K562 (cell line): Measurements from ENCODE around the gene NT5DC2. TPM values are rescaled to one million over a fixed set of nuclear protein-coding genes. Genes with fewer than 3 reads are reported as not detected.

Source experiments
- ATAC-seq: fragments of 200-7000 bp; cut with Tn5 transposase; 3 replicates; pipeline ENCODE4 v1.9.1; 2020; ENCODE audit warnings: moderate library complexity
- BruUV-seq: library from RNA; stranded (reverse); fragments of 400-500 nt; replicated peaks from 2 replicates; lab custom pipeline; 2021; lab: Mats Ljungman, UMichigan
- CTCF ChIA-PET: fragments of 300-600 bp; formaldehyde crosslinking; extraction: SDS; loops from one replicate; lab custom pipeline; 2021; ENCODE audit warnings: low intra/inter-chr PET ratio; lab: Yijun Ruan, JAX
- POLR2A ChIA-PET: fragments of 300-600, 350-650 bp; sonication (Branson Sonifier 250); formaldehyde crosslinking; extraction: SDS; loops from one replicate; lab custom pipeline; 2021; ENCODE audit warnings: antibody characterized with exemption, inconsistent platforms; lab: Yijun Ruan, JAX
- DNase-seq, 4 experiments: peaks; one replicate each; pipeline versions ENCODE4 v3.0.0 to v3.0.0-alpha.2; 2011 to 2018; ENCODE audit warnings: low spot score in 3 of 4, mixed read lengths in 3 of 4; ENCODE audit errors: extremely low read depth in 1 of 4
- FAIRE-seq: peaks from 2 replicates; lab custom pipeline; 2011; peaks lifted over from hg19 to GRCh38; lab: Jason Lieb, UNC
- H2AFZ ChIP-seq: 2 replicates; pipeline ENCODE4 v1.6.0; 2011; ENCODE audit warnings: low read depth, low read length, control low read depth, inconsistent platforms
- H3K27ac ChIP-seq: fragments of 200-600 bp; 3 replicates; pipeline ENCODE4 v1.8.0; 2011; ENCODE audit warnings: low read depth, mild to moderate bottlenecking, control low read depth, inconsistent platforms, low read length, moderate library complexity, mixed read lengths; ENCODE audit errors: extremely low read depth
- H3K27me3 ChIP-seq, 2 experiments: fragments of 300-600 bp in 1 of 2; 2 replicates in 1 of 2; 3 replicates in 1 of 2; pipeline versions ENCODE4 v1.6.0 to v1.8.0; 2011; ENCODE audit warnings: inconsistent platforms in 2 of 2, low read length in 2 of 2, mild to moderate bottlenecking in 1 of 2, mixed read lengths in 1 of 2, moderate library complexity in 1 of 2; ENCODE audit not compliant: control insufficient read depth in 2 of 2, insufficient read depth in 2 of 2
- H3K36me3 ChIP-seq: fragments of 300-600 bp; 3 replicates; pipeline ENCODE4 v1.8.0; 2011; ENCODE audit warnings: mild to moderate bottlenecking, low read length, inconsistent platforms; ENCODE audit not compliant: control insufficient read depth, insufficient read depth
- H3K4me1 ChIP-seq, 2 experiments: fragments of 200-600 bp in 1 of 2; replicated peaks in 1 of 2; 2 replicates in 1 of 2; 3 replicates in 1 of 2; pipeline versions ENCODE4 v1.5.1 to v1.8.0; 2011; ENCODE audit warnings: inconsistent platforms in 2 of 2, low read length in 2 of 2, mild to moderate bottlenecking in 1 of 2, mixed read lengths in 1 of 2, moderate library complexity in 1 of 2; ENCODE audit not compliant: control insufficient read depth in 2 of 2, insufficient read depth in 2 of 2
- H3K4me2 ChIP-seq: 2 replicates; pipeline ENCODE4 v1.6.1; 2011; ENCODE audit warnings: low read length, control low read depth, inconsistent platforms, mixed read lengths; ENCODE audit not compliant: insufficient read depth
- H3K4me3 ChIP-seq: fragments of 200-600 bp; sonication (generic), shearing (Covaris generic); 2 replicates; pipeline ENCODE4 v1.5.1; 2016; ENCODE audit warnings: control low read depth, inconsistent platforms
- H3K79me2 ChIP-seq: fragments of 200-600 bp; 3 replicates; pipeline ENCODE4 v1.8.0; 2011; ENCODE audit warnings: low read length, inconsistent platforms; ENCODE audit not compliant: control insufficient read depth, insufficient read depth
- H3K9ac ChIP-seq, 2 experiments: 2 replicates each; pipeline versions ENCODE4 v1.6.0 to v1.6.1; 2011; ENCODE audit warnings: low read depth in 2 of 2, low read length in 2 of 2, control low read depth in 1 of 2, inconsistent platforms in 1 of 2, mild to moderate bottlenecking in 1 of 2, mixed read lengths in 1 of 2; ENCODE audit not compliant: insufficient read depth in 1 of 2
- H3K9me1 ChIP-seq: one replicate; pipeline ENCODE4 v1.6.0; 2011; ENCODE audit warnings: inconsistent platforms, mild to moderate bottlenecking, low read length, moderate library complexity; ENCODE audit not compliant: control insufficient read depth, insufficient read depth
- H3K9me3 ChIP-seq: replicated peaks from 2 replicates; pipeline ENCODE4 v1.5.1; 2011; ENCODE audit warnings: low read depth, low read length, inconsistent platforms; ENCODE audit not compliant: control insufficient read depth, insufficient read depth
- H4K20me1 ChIP-seq: replicated peaks from 2 replicates; pipeline ENCODE4 v1.6.1; 2011; ENCODE audit warnings: low read length, inconsistent platforms, mixed read lengths; ENCODE audit not compliant: control insufficient read depth, insufficient read depth
- CBX3 ChIP-seq, 2 experiments: IDR thresholded peaks; 1 replicate in 1 of 2; 2 replicates in 1 of 2; pipeline ENCODE4 v1.6.1; 2012; ENCODE audit warnings: inconsistent platforms in 2 of 2, low read length in 2 of 2, borderline replicate concordance in 1 of 2, control low read depth in 1 of 2
- PRDM10 ChIP-seq: fragments of 450-650 bp; IDR thresholded peaks from 2 replicates; pipeline ENCODE4 v1.6.1; 2018; ENCODE audit not compliant: partially characterized antibody
- ZNF830 ChIP-seq: fragments of 250-450 bp; sonication (Bioruptor Pico); IDR thresholded peaks from 2 replicates; pipeline ENCODE4 v1.5.0; 2021; ENCODE audit warnings: mild to moderate bottlenecking
- WGBS: fragments of 100-300 bp; shearing (Covaris generic); methylation state at CpG from one replicate; pipeline ENCODE4 v1.1.6; 2016; ENCODE audit warnings: low coverage, mixed read lengths; ENCODE audit not compliant: insufficient coverage; ENCODE audit errors: missing lambda C conversion rate; 5-methylcytosine and 5-hydroxymethylcytosine counted together
- in situ Hi-C: fragments of 300-500 bp; cut with MboI; formaldehyde crosslinking; loops from 4 replicates; pipeline ENCODE4 v1.15.0; 2018; ENCODE audit warnings: inconsistent platforms, mixed read lengths
- intact Hi-C: fragments of 100-400 bp; cut with micrococcal nuclease; formaldehyde crosslinking; loops from 2 replicates; pipeline ENCODE4 v1.14.2; 2022
- polyA plus RNA-seq, 8 experiments: library from polyadenylated mRNA; depleted of rRNA in 4 of 8; stranded (reverse) in 5 of 8; unstranded in 3 of 8; fragments of >200 nt; fragmentation: Nextera tagmentation in 2 of 8; fragmentation: Illumina TruSeq in 1 of 8; extraction: Ambion mirVana in 2 of 8; extraction: Trizol in 1 of 8; gene quantifications; 2 replicates each; pipeline versions ENCODE4 v1.2.1 to v1.2.3, GENCODE V29; 2011 to 2014; ENCODE audit warnings: inconsistent platforms in 1 of 8, missing spikeins in 1 of 8
- total RNA-seq, 7 experiments: library from RNA; depleted of rRNA in 6 of 7; stranded (reverse); fragments of >200 nt in 6 of 7; fragmentation: Illumina TruSeq in 2 of 7; extraction: Trizol in 2 of 7; gene quantifications; 2 replicates each; pipeline versions ENCODE4 v1.2.1 to v1.2.3, GENCODE V29; 2011 to 2021; ENCODE audit warnings: low replicate concordance in 1 of 7

Gene NT5DC2
- total and polyA plus RNA-seq, 9 of the 15 experiments (the other 6 are each of a cell fraction or from before 2014, with no cell fraction given): 25.6 to 168 (median 122) TPM

- DNase-seq (no peak), FAIRE-seq (peak; percentile 19), ATAC-seq (no peak)
- Histone ChIP-seq H3K9ac (peak overlapping the region; percentile 95), H3K9me1 (peaks cover under 1% of the 10 kb centered on the region), H4K20me1 (peaks cover 20% of the 10 kb centered on the region), H3K79me2 (peaks cover 81% of the 10 kb centered on the region), H3K4me1 (peaks cover 28 to 39% of the 10 kb centered on the region in 2 experiments), H3K9me3 (no peaks in the 10 kb centered on the region), H2AFZ (peak overlapping the region; percentile 88), H3K4me2 (peak overlapping the region; percentile 98), H3K27me3 (no peaks in the 10 kb centered on the region), H3K27ac (peak overlapping the region; percentile 91), H3K36me3 (peaks cover 38% of the 10 kb centered on the region; the same call in 2 of the 3 replicates), H3K4me3 (peak overlapping the region; percentile 91)
- in situ Hi-C loops: no loop called here
- intact Hi-C loops: loop anchor here (2.0 kb wide), 1 partner anchor 146 kb away; no protein-coding TSS in a partner anchor
- ChIA-PET POLR2A (interaction anchor here (0.6 to 1.1 kb wide), 4 partner anchors 9 to 144 kb away, joined by 3 to 4 read pairs (median 3); no protein-coding TSS in a partner anchor), CTCF (no interaction called here)
- TF ChIP-seq CBX3 (IDR thresholded peaks at IDR 0.05; ENCODE audit: borderline replicate concordance in 1 of 2, low read length in 2 of 2): 0 out of 3 replicates have a peak, but pooled peaks of 1 of the 2 experiments have one; percentile 36
- no peak for TF ChIP-seq ZNF830 (CRISPR knock-in tag)
- TF ChIP-seq PRDM10: peak; percentile 53
- BruUV-seq: TSS peak; percentile 49
- 0% methylated on average over 4 of the region's 6 CpGs for WGBS
Measured at GRCh38 chr3:52537165-52537620, 3.5 kb upstream of the NT5DC2 start.
